Sigmoid colon (tissue), 4 donors: ENCODE data around the gene HKDC1.

Source experiments
- CTCF ChIP-seq, 4 experiments: fragments of 450-650 bp in 3 of 4; fragments of 200-600 bp in 1 of 4; IDR thresholded peaks; one replicate each; pipeline ENCODE4 v1.5.1; 2016 to 2019; ENCODE audit warnings: antibody characterized with exemption in 4 of 4, mild to moderate bottlenecking in 3 of 4, moderate library complexity in 2 of 4
- EP300 ChIP-seq, 4 donors: sonication (generic); formaldehyde crosslinking; IDR thresholded peaks; one replicate each; pipeline ENCODE4 v1.6.1; 2017; ENCODE audit warnings: antibody characterized with exemption in 4 of 4
- POLR2A ChIP-seq, 2 donors: fragments of 450-650 bp; IDR thresholded peaks; one replicate each; pipeline ENCODE4 v1.6.1; 2016; ENCODE audit warnings: antibody characterized with exemption in 2 of 2, mild to moderate bottlenecking in 2 of 2, moderate library complexity in 2 of 2

GRCh38 chr10:69261184-69261583, 41.1 kb downstream of the HKDC1 start:
- TF ChIP-seq CTCF (IDR thresholded peaks at IDR 0.05) (no peak), POLR2A (IDR thresholded peaks at IDR 0.05) (no peak), EP300 (IDR thresholded peaks at IDR 0.05) (no peak)
